Heart right ventricle (tissue), 16 donors: ENCODE results near the gene DNAJB2. TPM values are rescaled to one million over a fixed set of nuclear protein-coding genes. Genes with fewer than 3 reads are reported as not detected.

Experiments used
- ATAC-seq, 8 donors: fragments of 200-7000 bp; cut with Tn5 transposase; one replicate each; pipeline ENCODE4 v1.9.1; 2020; ENCODE audit warnings: mild to moderate bottlenecking in 8 of 8, moderate library complexity in 8 of 8, moderate number of reproducible peaks in 1 of 8
- DNase-seq, 2 donors: peaks; one replicate each; pipeline ENCODE4 v3.0.0-alpha.2; 2020
- H3K27ac ChIP-seq, 10 donors: fragments of 200-600 bp; sonication (generic) in 2 of 10; one replicate each; pipeline versions ENCODE4 v1.5.0 to v1.8.0; 2020 to 2022; ENCODE audit warnings: mild to moderate bottlenecking in 3 of 10
- H3K27me3 ChIP-seq, 7 donors: fragments of 200-600 bp; one replicate each; pipeline ENCODE4 v1.8.0; 2021 to 2022; ENCODE audit warnings: mild to moderate bottlenecking in 2 of 7
- H3K36me3 ChIP-seq, 9 donors: fragments of 200-600 bp; sonication (generic) in 1 of 9; one replicate each; pipeline versions ENCODE4 v1.5.0 to v1.8.0; 2020 to 2022; ENCODE audit warnings: mild to moderate bottlenecking in 2 of 9
- H3K4me1 ChIP-seq, 9 donors: fragments of 200-600 bp; sonication (generic) in 1 of 9; one replicate each; pipeline versions ENCODE4 v1.5.0 to v1.8.0; 2020 to 2022; ENCODE audit warnings: mild to moderate bottlenecking in 4 of 9
- H3K4me3 ChIP-seq, 10 donors: fragments of 200-600 bp; sonication (generic) in 2 of 10; one replicate each; pipeline versions ENCODE4 v1.5.0 to v1.8.0; 2020 to 2022; ENCODE audit warnings: mild to moderate bottlenecking in 7 of 10, moderate library complexity in 2 of 10
- H3K9me3 ChIP-seq, 11 donors: fragments of 200-600 bp in 10 of 11; sonication (generic) in 2 of 11; one replicate each; pipeline versions ENCODE4 v1.5.0 to v1.8.0; 2013 to 2022; ENCODE audit warnings: mild to moderate bottlenecking in 2 of 11, control low read depth in 1 of 11, moderate library complexity in 1 of 11
- WGBS, 2 donors: extraction: QIAGEN DNeasy Blood & Tissue Kit; methylation state at CpG; one replicate each; pipeline ENCODE4 v1.1.7; 2013; ENCODE audit warnings: inconsistent platforms in 1 of 2; 5-methylcytosine and 5-hydroxymethylcytosine counted together
- intact Hi-C, 10 donors: fragments of 100-400 bp; cut with DNase I; formaldehyde crosslinking; loops; one replicate each; pipeline versions ENCODE4 v1.11.1 to v1.14.2; 2022
- polyA plus RNA-seq, 2 donors: library from polyadenylated mRNA; stranded (reverse); fragments of 200-250 nt; gene quantifications; one replicate each; pipeline ENCODE4 v1.2.3, GENCODE V29; 2013
- total RNA-seq, 10 donors: library from RNA; stranded (reverse); fragmentation: NEBNext Ultra II Directional in 3 of 10; extraction: Animal tissue kit (Norgen Biotek cat#: 25700) in 3 of 10; gene quantifications; one replicate each; pipeline versions ENCODE4 v1.2.1 to v1.2.4, GENCODE V29; 2021 to 2023
- TF ChIP-seq, protein P1 (sequence below), 9 donors: fragments of 200-600 bp; sonication (generic) in 2 of 9; IDR thresholded peaks; one replicate each; pipeline versions ENCODE4 v1.5.0 to v1.8.0; 2021 to 2022; ENCODE audit warnings: antibody characterized with exemption in 9 of 9, mild to moderate bottlenecking in 5 of 9, moderate library complexity in 1 of 9
- donor health status: Arrhythmogenic right ventricular cardiomyopathy.
- donor health status: ischemic (EF 13 %, LVEDD 7.1; RV severe dilation, severe dysfunction).
- donor health status: healthy with polysubstance abuse.
- donor health status: DM: no; HTN: yes; CAD: no.
- donor health status: DM: no; HTN: no; CAD: no.
- donor health status: ischemic (EF 25% LVEDD 6.9; RV normal size, moderate dysfunction).
- donor health status: ischemic (EF 25% LVEDD 5.7; RV mildly dilated, moderate dysfunction).
- donor health status: healthy.
- donor health status: DM: yes; HTN: yes; CAD: no.
- donor health status: Ischemic cardiomyopathy.
- donor health status: ischemic (EF 35%, LVEDD 5.7; RV mildly dilated, moderate dysfunction).
- donor health status: nonischemic (EF 11% LVEDD 7.7; RV severe dilation, severe dysfunction).
- donor health status: DM: yes; HTN: yes; CAD: no.
- donor health status: PGD.
- donor health status: ischemic (EF 29% LVEDD 5.4; RV normal size, mild dysfunction).
- donor health status: nonischemic (EF 23%, LVEDD 6.1; RV moderate dilation, normal function).

DNAJB2 gene
- total and polyA plus RNA-seq, 12 donors = 55.6 to 148 (median 83.1) TPM

DNA sequence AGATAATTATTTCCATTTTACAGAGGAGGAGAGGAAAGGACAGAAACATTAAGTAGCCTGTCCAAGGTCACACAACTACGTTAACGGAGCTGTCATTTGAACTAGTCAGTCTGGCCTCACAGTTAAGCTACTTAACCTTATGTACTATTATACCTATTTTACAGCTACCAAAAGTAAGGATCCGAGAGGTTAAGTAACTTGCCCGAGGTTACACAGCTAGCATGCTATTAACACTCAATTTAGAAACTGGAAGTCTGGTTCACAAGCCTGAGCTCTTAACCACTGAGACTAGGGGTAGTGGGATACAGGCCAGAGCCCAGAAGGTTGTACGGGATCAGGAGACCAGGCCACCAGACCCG lies 34.4 kb upstream of the DNAJB2 start:
- peak overlapping the region; percentile 74 to 96 (median 85) for H3K4me3 ChIP-seq
- intact Hi-C loops = loop anchor here in 1 of 10 donors (2.0 kb wide), 1 partner anchor 50 kb away; no protein-coding TSS in a partner anchor

DNA sequence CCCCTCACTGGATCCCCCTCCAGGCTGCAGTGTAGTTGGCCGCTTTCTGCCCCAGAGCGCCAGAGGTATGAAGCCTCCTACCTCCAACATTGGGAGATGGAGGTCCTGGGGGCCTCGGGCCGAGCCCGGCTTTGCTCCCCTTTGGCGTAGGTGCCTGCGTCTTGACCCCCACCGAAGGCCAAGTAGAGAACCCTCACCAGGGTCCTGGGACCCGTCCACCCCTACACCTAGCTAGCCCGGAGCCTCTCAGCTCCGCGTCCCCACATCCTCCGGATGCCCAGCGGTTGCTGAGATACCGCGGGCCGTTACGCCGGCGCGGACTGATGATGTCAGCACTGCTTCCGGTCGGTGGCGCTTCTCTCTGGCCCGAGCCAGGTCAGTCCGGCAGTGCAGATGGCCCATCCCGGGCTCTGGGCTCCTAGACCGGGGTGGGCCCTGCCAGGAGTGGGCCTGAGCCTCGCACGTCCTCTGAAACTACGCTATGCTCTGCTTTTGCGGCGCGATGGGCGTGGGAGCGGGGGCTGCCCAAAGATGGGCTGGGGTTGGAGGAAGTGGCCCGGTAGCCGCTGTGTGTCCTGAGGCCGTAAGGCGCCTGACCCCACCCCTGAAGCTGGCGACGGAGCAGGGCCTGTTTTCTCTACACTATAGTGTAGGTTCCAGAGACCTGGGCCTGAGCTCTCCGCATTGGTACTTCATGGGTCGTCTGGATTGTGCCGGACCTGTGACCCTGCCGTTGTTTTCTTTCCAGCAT lies 33.8 kb upstream of the DNAJB2 start, which contains the start of the genes GLB1L and STK16:
Gene GLB1L (minus strand): TSS at position 297 of the 751 bp plus-strand sequence. CDS start 1,871 bp downstream, outside the sequence.
Gene STK16 (plus strand): TSS at position 332 of the 751 bp plus-strand sequence. CDS start 521 bp downstream, outside the sequence.
- peak within 1 kb of the TSS; percentile 49 to 99 (median 95) for H3K27ac ChIP-seq
- DNase-seq (peak; percentile 95), ATAC-seq (peak; percentile 94 to 97 (median 96))
- peaks cover 0 to 30% (median 3%) of the 10 kb centered on the region in 9 donors for H3K36me3 ChIP-seq
- 0 to 1% methylated on average over 46 of the region's 46 CpGs for WGBS, 2 donors
- intact Hi-C loops = loop anchor here in 1 of 10 donors (2.0 kb wide), 1 partner anchor 49 kb away; no protein-coding TSS in a partner anchor
- peaks cover 24 to 56% (median 43%) of the 10 kb centered on the region in 9 donors for H3K4me1 ChIP-seq
- peak within 1 kb of the TSS; percentile 74 to 96 (median 85) for H3K4me3 ChIP-seq
- no peaks in the 10 kb centered on the region for H3K27me3 ChIP-seq
- TF ChIP-seq, protein P1, sequence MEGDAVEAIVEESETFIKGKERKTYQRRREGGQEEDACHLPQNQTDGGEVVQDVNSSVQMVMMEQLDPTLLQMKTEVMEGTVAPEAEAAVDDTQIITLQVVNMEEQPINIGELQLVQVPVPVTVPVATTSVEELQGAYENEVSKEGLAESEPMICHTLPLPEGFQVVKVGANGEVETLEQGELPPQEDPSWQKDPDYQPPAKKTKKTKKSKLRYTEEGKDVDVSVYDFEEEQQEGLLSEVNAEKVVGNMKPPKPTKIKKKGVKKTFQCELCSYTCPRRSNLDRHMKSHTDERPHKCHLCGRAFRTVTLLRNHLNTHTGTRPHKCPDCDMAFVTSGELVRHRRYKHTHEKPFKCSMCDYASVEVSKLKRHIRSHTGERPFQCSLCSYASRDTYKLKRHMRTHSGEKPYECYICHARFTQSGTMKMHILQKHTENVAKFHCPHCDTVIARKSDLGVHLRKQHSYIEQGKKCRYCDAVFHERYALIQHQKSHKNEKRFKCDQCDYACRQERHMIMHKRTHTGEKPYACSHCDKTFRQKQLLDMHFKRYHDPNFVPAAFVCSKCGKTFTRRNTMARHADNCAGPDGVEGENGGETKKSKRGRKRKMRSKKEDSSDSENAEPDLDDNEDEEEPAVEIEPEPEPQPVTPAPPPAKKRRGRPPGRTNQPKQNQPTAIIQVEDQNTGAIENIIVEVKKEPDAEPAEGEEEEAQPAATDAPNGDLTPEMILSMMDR (IDR thresholded peaks at IDR 0.05) = no peak
- no peaks in the 10 kb centered on the region for H3K9me3 ChIP-seq

More for the DNA sequence above, 34.4 kb upstream of the DNAJB2 start:
- ATAC-seq (no peak), DNase-seq (no peak)
- Histone ChIP-seq H3K9me3 (no peaks in the 10 kb centered on the region), H3K27me3 (no peaks in the 10 kb centered on the region), H3K4me1 (peaks cover 18 to 50% (median 38%) of the 10 kb centered on the region in 9 donors), H3K27ac (peak overlapping the region; percentile 49 to 99 (median 95)), H3K36me3 (peaks cover 0 to 30% (median 0%) of the 10 kb centered on the region in 9 donors)
- TF ChIP-seq, protein P1 (IDR thresholded peaks at IDR 0.05) = no peak
- 37 to 43% methylated on average over 6 of the region's 6 CpGs for WGBS, 2 donors

DNA sequence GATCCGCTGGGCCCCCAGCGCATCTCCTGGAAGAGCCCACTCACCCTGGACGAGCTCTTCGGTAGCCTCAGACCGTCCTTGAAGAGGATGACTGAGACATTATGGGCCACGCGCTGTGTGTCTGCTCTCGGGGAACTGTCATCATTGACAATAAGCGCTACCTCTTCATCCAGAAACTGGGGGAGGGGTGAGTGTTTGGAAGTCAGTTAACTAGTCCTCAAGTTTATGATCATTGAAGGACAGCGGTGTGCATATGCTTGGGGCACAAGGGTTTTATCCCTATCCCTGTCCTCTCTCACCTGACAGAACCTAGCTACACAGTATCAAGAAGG lies 33.3 kb upstream of the DNAJB2 start:
- Histone ChIP-seq H3K27ac (peak overlapping the region; percentile 49 to 99 (median 95)), H3K9me3 (no peaks in the 10 kb centered on the region), H3K4me3 (peak overlapping the region; percentile 74 to 96 (median 85)), H3K27me3 (no peaks in the 10 kb centered on the region), H3K36me3 (peaks cover 0 to 36% (median 7%) of the 10 kb centered on the region in 9 donors), H3K4me1 (peaks cover 25 to 61% (median 46%) of the 10 kb centered on the region in 9 donors)
- ATAC-seq (peak in 1 of 8 donors; percentile 3), DNase-seq (no peak)
- intact Hi-C loops = loop anchor here in 1 of 10 donors (2.0 kb wide), 1 partner anchor 49 kb away; no protein-coding TSS in a partner anchor
- WGBS, 2 donors = 12 to 15% methylated on average over 10 of the region's 10 CpGs
- TF ChIP-seq, protein P1 (IDR thresholded peaks at IDR 0.05) = no peak

DNA sequence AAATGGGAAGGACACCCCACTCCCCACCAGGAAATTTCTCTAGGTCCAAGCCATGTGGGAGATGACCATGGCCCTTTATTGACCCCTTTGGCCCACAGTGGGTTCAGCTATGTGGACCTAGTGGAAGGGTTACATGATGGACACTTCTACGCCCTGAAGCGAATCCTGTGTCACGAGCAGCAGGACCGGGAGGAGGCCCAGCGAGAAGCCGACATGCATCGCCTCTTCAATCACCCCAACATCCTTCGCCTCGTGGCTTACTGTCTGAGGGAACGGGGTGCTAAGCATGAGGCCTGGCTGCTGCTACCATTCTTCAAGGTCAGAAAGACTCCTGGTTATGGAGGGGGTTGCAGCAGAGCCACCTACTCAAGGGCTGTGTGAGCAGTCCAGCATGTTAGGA lies 32.6 kb upstream of the DNAJB2 start:
- peaks cover 0 to 43% (median 7%) of the 10 kb centered on the region in 9 donors for H3K36me3 ChIP-seq
- DNase-seq = no peak
- no peaks in the 10 kb centered on the region for H3K9me3 ChIP-seq
- TF ChIP-seq, protein P1 (IDR thresholded peaks at IDR 0.05) = no peak
- intact Hi-C loops = no loop called here
- H3K27me3 ChIP-seq = no peaks in the 10 kb centered on the region
- H3K4me3 ChIP-seq = no peak overlapping the region
- 96% methylated on average over 10 of the region's 10 CpGs for WGBS, 2 donors
- ATAC-seq = no peak
- peaks cover 25 to 68% (median 50%) of the 10 kb centered on the region in 9 donors for H3K4me1 ChIP-seq
- peak overlapping the region in 2 of 10 donors; percentile 93 to 99 for H3K27ac ChIP-seq
